K562 (cell line): ENCODE data around the gene TOX2. TPM values are rescaled to one million over a fixed set of nuclear protein-coding genes. Genes with fewer than 3 reads are reported as not detected.

ENCODE experiments used
- ATAC-seq: fragments of 200-7000 bp; cut with Tn5 transposase; 3 replicates; pipeline ENCODE4 v1.9.1; 2020; ENCODE audit warnings: moderate library complexity
- BruUV-seq: library from RNA; stranded (reverse); fragments of 400-500 nt; replicated peaks from 2 replicates; lab custom pipeline; 2021; lab: Mats Ljungman, UMichigan
- CTCF ChIA-PET: fragments of 300-600 bp; formaldehyde crosslinking; extraction: SDS; loops from one replicate; lab custom pipeline; 2021; ENCODE audit warnings: low intra/inter-chr PET ratio; lab: Yijun Ruan, JAX
- POLR2A ChIA-PET: fragments of 300-600, 350-650 bp; sonication (Branson Sonifier 250); formaldehyde crosslinking; extraction: SDS; loops from one replicate; lab custom pipeline; 2021; ENCODE audit warnings: antibody characterized with exemption, inconsistent platforms; lab: Yijun Ruan, JAX
- DNase-seq, 4 experiments: peaks; one replicate each; pipeline versions ENCODE4 v3.0.0 to v3.0.0-alpha.2; 2011 to 2018; ENCODE audit warnings: low spot score in 3 of 4, mixed read lengths in 3 of 4; ENCODE audit errors: extremely low read depth in 1 of 4
- FAIRE-seq: peaks from 2 replicates; lab custom pipeline; 2011; peaks lifted over from hg19 to GRCh38; lab: Jason Lieb, UNC
- H2AFZ ChIP-seq: 2 replicates; pipeline ENCODE4 v1.6.0; 2011; ENCODE audit warnings: low read depth, low read length, control low read depth, inconsistent platforms
- H3K27ac ChIP-seq: fragments of 200-600 bp; 3 replicates; pipeline ENCODE4 v1.8.0; 2011; ENCODE audit warnings: low read depth, mild to moderate bottlenecking, control low read depth, inconsistent platforms, low read length, moderate library complexity, mixed read lengths; ENCODE audit errors: extremely low read depth
- H3K27me3 ChIP-seq, 2 experiments: fragments of 300-600 bp in 1 of 2; 2 replicates in 1 of 2; 3 replicates in 1 of 2; pipeline versions ENCODE4 v1.6.0 to v1.8.0; 2011; ENCODE audit warnings: inconsistent platforms in 2 of 2, low read length in 2 of 2, mild to moderate bottlenecking in 1 of 2, mixed read lengths in 1 of 2, moderate library complexity in 1 of 2; ENCODE audit not compliant: control insufficient read depth in 2 of 2, insufficient read depth in 2 of 2
- H3K36me3 ChIP-seq: fragments of 300-600 bp; 3 replicates; pipeline ENCODE4 v1.8.0; 2011; ENCODE audit warnings: mild to moderate bottlenecking, low read length, inconsistent platforms; ENCODE audit not compliant: control insufficient read depth, insufficient read depth
- H3K4me1 ChIP-seq, 2 experiments: fragments of 200-600 bp in 1 of 2; replicated peaks in 1 of 2; 2 replicates in 1 of 2; 3 replicates in 1 of 2; pipeline versions ENCODE4 v1.5.1 to v1.8.0; 2011; ENCODE audit warnings: inconsistent platforms in 2 of 2, low read length in 2 of 2, mild to moderate bottlenecking in 1 of 2, mixed read lengths in 1 of 2, moderate library complexity in 1 of 2; ENCODE audit not compliant: control insufficient read depth in 2 of 2, insufficient read depth in 2 of 2
- H3K4me2 ChIP-seq: 2 replicates; pipeline ENCODE4 v1.6.1; 2011; ENCODE audit warnings: low read length, control low read depth, inconsistent platforms, mixed read lengths; ENCODE audit not compliant: insufficient read depth
- H3K4me3 ChIP-seq: fragments of 200-600 bp; sonication (generic), shearing (Covaris generic); 2 replicates; pipeline ENCODE4 v1.5.1; 2016; ENCODE audit warnings: control low read depth, inconsistent platforms
- H3K79me2 ChIP-seq: fragments of 200-600 bp; 3 replicates; pipeline ENCODE4 v1.8.0; 2011; ENCODE audit warnings: low read length, inconsistent platforms; ENCODE audit not compliant: control insufficient read depth, insufficient read depth
- H3K9ac ChIP-seq, 2 experiments: 2 replicates each; pipeline versions ENCODE4 v1.6.0 to v1.6.1; 2011; ENCODE audit warnings: low read depth in 2 of 2, low read length in 2 of 2, control low read depth in 1 of 2, inconsistent platforms in 1 of 2, mild to moderate bottlenecking in 1 of 2, mixed read lengths in 1 of 2; ENCODE audit not compliant: insufficient read depth in 1 of 2
- H3K9me1 ChIP-seq: one replicate; pipeline ENCODE4 v1.6.0; 2011; ENCODE audit warnings: inconsistent platforms, mild to moderate bottlenecking, low read length, moderate library complexity; ENCODE audit not compliant: control insufficient read depth, insufficient read depth
- H3K9me3 ChIP-seq: replicated peaks from 2 replicates; pipeline ENCODE4 v1.5.1; 2011; ENCODE audit warnings: low read depth, low read length, inconsistent platforms; ENCODE audit not compliant: control insufficient read depth, insufficient read depth
- H4K20me1 ChIP-seq: replicated peaks from 2 replicates; pipeline ENCODE4 v1.6.1; 2011; ENCODE audit warnings: low read length, inconsistent platforms, mixed read lengths; ENCODE audit not compliant: control insufficient read depth, insufficient read depth
- HDAC8 ChIP-seq: fragments of 450-650 bp; IDR thresholded peaks from 2 replicates; pipeline ENCODE4 v1.6.1; 2016; ENCODE audit warnings: mild to moderate bottlenecking, missing genetic modification characterization, moderate library complexity, missing compliant biosample characterization
- MECOM ChIP-seq: fragments of 250-450 bp; sonication (Bioruptor Pico); IDR thresholded peaks from 2 replicates; pipeline ENCODE4 v1.8.0; 2022; ENCODE audit warnings: inconsistent platforms
- MED1 ChIP-seq: sonication (generic); formaldehyde crosslinking; IDR thresholded peaks from 2 replicates; pipeline ENCODE4 v1.8.1; 2023; ENCODE audit warnings: missing genetic modification reagents, borderline replicate concordance
- NELFE ChIP-seq: IDR thresholded peaks from 2 replicates; pipeline ENCODE4 v1.6.1; 2011; ENCODE audit warnings: mild to moderate bottlenecking; ENCODE audit not compliant: insufficient read depth, insufficient read length
- POLR3A ChIP-seq: IDR thresholded peaks from 2 replicates; pipeline ENCODE4 v1.6.1; 2011; ENCODE audit warnings: borderline replicate concordance, mild to moderate bottlenecking, moderate library complexity; ENCODE audit not compliant: insufficient read length, insufficient read depth; ENCODE audit errors: extremely low read depth
- SRF ChIP-seq, 2 experiments: fragments of 250-450, 450-650 bp in 1 of 2; sonication (Bioruptor Pico) in 1 of 2; sonication (generic) in 1 of 2; formaldehyde crosslinking; IDR thresholded peaks; 2 replicates each; pipeline versions ENCODE4 v1.5.0 to v1.5.1; 2020 to 2022; ENCODE audit warnings: mild to moderate bottlenecking in 1 of 2, missing genetic modification reagents in 1 of 2
- YY1 ChIP-seq, 3 experiments: IDR thresholded peaks; 2 replicates each; pipeline ENCODE4 v1.6.1; 2011; ENCODE audit warnings: low read length in 2 of 3, mild to moderate bottlenecking in 2 of 3, moderate library complexity in 2 of 3, borderline replicate concordance in 1 of 3, control low read depth in 1 of 3, low read depth in 1 of 3; ENCODE audit not compliant: insufficient read depth in 3 of 3, insufficient replicate concordance in 2 of 3, control insufficient read depth in 1 of 3, insufficient read length in 1 of 3; ENCODE audit errors: extremely low read depth in 1 of 3
- ZNF696 ChIP-seq: fragments of 250-450 bp; sonication (Bioruptor Pico); conservative IDR thresholded peaks from 2 replicates; pipeline ENCODE4 v1.4.0; 2020; ENCODE audit warnings: mild to moderate bottlenecking, moderate library complexity
- WGBS: fragments of 100-300 bp; shearing (Covaris generic); methylation state at CpG from one replicate; pipeline ENCODE4 v1.1.6; 2016; ENCODE audit warnings: low coverage, mixed read lengths; ENCODE audit not compliant: insufficient coverage; ENCODE audit errors: missing lambda C conversion rate; 5-methylcytosine and 5-hydroxymethylcytosine counted together
- in situ Hi-C: fragments of 300-500 bp; cut with MboI; formaldehyde crosslinking; loops from 4 replicates; pipeline ENCODE4 v1.15.0; 2018; ENCODE audit warnings: inconsistent platforms, mixed read lengths
- intact Hi-C: fragments of 100-400 bp; cut with micrococcal nuclease; formaldehyde crosslinking; loops from 2 replicates; pipeline ENCODE4 v1.14.2; 2022
- polyA plus RNA-seq, 8 experiments: library from polyadenylated mRNA; depleted of rRNA in 4 of 8; stranded (reverse) in 5 of 8; unstranded in 3 of 8; fragments of >200 nt; fragmentation: Nextera tagmentation in 2 of 8; fragmentation: Illumina TruSeq in 1 of 8; extraction: Ambion mirVana in 2 of 8; extraction: Trizol in 1 of 8; gene quantifications; 2 replicates each; pipeline versions ENCODE4 v1.2.1 to v1.2.3, GENCODE V29; 2011 to 2014; ENCODE audit warnings: inconsistent platforms in 1 of 8, missing spikeins in 1 of 8
- total RNA-seq, 7 experiments: library from RNA; depleted of rRNA in 6 of 7; stranded (reverse); fragments of >200 nt in 6 of 7; fragmentation: Illumina TruSeq in 2 of 7; extraction: Trizol in 2 of 7; gene quantifications; 2 replicates each; pipeline versions ENCODE4 v1.2.1 to v1.2.3, GENCODE V29; 2011 to 2021; ENCODE audit warnings: low replicate concordance in 1 of 7

The TOX2 gene
- total and polyA plus RNA-seq, 9 of the 15 experiments (the other 6 are each of a cell fraction or from before 2014, with no cell fraction given), result not detected

- no peaks in the 10 kb centered on the region for H3K9me3 ChIP-seq
- no peak for FAIRE-seq
- TF ChIP-seq ZNF696 (CRISPR knock-in tag) (no peak), MED1 (CRISPR knock-in tag) (no peak), NELFE (no peak), MECOM (CRISPR knock-in tag) (no peak), POLR3A (no peak), HDAC8 (tag) (no peak), SRF (CRISPR knock-in tag; IDR thresholded peaks at IDR 0.05) (no peak), YY1 (IDR thresholded peaks at IDR 0.05; ENCODE audit: borderline replicate concordance in 1 of 3, control insufficient read depth in 1 of 3, extremely low read depth in 1 of 3, insufficient read depth in 3 of 3, insufficient read length in 1 of 3, insufficient replicate concordance in 2 of 3, low read depth in 1 of 3, low read length in 2 of 3) (no peak)
- TF ChIP-seq, all 486 proteins: peak for 0
- in situ Hi-C loops (no loop called here), intact Hi-C loops (no loop called here)
- H4K20me1 ChIP-seq, result no peaks in the 10 kb centered on the region
- H3K4me1 ChIP-seq, result no peaks in the 10 kb centered on the region
- no peak overlapping the region for H3K4me3 ChIP-seq
- no peaks in the 10 kb centered on the region for H3K79me2 ChIP-seq
- ATAC-seq (no peak), DNase-seq (no peak)
- ChIA-PET CTCF (no interaction called here), POLR2A (interaction anchor here (0.7 kb wide), 1 partner anchor 16 kb away, joined by 3 read pairs; no protein-coding TSS in a partner anchor)
- BruUV-seq, result no TSS peak
- no peak overlapping the region; a peak in 1 of 4 replicates for H3K9ac ChIP-seq
- H3K36me3 ChIP-seq, result no peaks in the 10 kb centered on the region
- H3K4me2 ChIP-seq, result no peak overlapping the region
- no peak overlapping the region for H2AFZ ChIP-seq
- peaks cover 10 to 54% of the 10 kb centered on the region in 2 experiments; a peak in 4 of 5 replicates for H3K27me3 ChIP-seq
- no peak overlapping the region for H3K27ac ChIP-seq
- H3K9me1 ChIP-seq, result no peaks in the 10 kb centered on the region
- WGBS, result 5% methylated on average over 8 of the region's 8 CpGs
Measured at GRCh38 chr20:44035924-44036323, 121.3 kb downstream of the TOX2 start.
